GM18858 (cell line): ENCODE data around the gene C4orf51.

Source experiments
- ATAC-seq: cut with Tn5 transposase; IDR thresholded peaks from one replicate; pipeline ENCODE4 v1.9.1; 2021; ENCODE audit not compliant: unreplicated experiment

Gene C4orf51

DNA sequence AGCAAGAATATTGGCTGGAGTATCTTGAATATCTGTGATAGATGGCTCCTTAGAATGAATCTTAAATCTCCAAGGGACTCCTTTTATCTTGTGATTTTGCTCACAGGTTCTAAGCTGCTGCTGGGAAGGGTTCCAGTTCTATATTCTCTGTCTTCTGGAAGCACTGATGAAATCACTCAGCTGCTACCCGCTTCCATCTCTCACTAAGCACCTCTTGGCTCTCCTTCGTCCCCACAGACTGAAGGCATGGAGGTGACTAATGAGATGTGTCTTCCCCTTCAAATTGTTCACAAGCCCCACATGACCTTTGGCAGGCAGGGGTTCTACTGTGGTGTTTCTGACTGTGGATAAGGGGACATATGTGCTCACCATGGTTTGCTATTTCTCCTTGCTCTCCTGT is 75.9 kb downstream of the C4orf51 start:
- no peak for ATAC-seq

DNA sequence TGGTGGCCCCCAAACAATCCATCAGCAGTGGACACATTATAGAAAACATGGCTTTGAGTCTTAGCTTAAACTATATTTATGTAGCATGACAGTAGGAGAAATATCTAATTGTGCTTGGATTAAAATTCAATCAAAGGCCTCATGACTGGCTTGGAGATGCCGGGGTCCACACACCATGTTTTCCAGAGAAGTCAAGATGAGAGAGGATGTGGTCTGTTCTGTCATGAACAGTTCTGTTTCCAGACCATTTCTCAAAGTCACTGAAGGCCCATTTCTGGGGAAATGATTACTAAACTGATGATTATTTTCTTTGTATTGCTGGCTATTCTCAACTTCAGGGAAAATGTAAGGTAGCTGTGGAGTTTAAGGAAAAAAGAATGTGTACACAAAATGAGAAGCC is 76.3 kb downstream of the C4orf51 start:
- ATAC-seq, result no peak

DNA sequence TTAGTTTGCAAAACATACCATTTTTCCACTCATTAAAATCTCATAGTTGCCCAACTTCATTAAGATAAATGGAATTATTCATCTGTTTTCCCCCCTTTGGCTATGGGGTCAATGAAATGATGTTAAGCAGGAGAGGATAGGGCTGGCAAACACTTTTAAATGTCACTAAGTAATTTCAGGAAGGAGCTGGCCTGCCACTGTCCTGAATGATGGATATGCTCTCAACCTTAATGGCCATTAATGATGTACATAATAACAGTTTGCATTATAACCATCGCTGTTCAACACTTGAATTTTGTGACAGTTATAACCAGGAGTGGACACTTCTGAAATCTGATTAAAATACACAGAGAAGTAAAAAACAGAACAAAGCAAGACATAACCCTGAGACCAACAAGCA is 77.2 kb downstream of the C4orf51 start:
- no peak for ATAC-seq

DNA sequence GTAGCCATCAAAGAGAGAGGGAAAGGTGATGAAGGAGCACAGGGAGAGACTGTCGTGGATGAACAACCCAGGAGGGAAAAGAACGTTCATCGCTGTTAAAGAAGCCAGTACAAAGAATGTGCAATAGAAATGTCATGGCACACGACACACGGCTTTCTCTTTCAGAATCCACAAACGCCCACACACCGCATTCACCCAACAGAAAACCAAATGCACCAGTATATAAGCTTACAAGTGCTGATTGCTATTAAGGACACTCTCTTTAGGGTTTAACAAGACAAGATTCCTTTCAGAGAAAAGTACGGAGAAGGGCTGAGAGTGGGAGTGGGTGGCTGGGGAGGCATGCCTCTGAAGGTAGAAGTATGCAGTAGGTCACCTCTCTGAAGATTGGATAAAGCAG is 80.2 kb downstream of the C4orf51 start:
- no peak for ATAC-seq

DNA sequence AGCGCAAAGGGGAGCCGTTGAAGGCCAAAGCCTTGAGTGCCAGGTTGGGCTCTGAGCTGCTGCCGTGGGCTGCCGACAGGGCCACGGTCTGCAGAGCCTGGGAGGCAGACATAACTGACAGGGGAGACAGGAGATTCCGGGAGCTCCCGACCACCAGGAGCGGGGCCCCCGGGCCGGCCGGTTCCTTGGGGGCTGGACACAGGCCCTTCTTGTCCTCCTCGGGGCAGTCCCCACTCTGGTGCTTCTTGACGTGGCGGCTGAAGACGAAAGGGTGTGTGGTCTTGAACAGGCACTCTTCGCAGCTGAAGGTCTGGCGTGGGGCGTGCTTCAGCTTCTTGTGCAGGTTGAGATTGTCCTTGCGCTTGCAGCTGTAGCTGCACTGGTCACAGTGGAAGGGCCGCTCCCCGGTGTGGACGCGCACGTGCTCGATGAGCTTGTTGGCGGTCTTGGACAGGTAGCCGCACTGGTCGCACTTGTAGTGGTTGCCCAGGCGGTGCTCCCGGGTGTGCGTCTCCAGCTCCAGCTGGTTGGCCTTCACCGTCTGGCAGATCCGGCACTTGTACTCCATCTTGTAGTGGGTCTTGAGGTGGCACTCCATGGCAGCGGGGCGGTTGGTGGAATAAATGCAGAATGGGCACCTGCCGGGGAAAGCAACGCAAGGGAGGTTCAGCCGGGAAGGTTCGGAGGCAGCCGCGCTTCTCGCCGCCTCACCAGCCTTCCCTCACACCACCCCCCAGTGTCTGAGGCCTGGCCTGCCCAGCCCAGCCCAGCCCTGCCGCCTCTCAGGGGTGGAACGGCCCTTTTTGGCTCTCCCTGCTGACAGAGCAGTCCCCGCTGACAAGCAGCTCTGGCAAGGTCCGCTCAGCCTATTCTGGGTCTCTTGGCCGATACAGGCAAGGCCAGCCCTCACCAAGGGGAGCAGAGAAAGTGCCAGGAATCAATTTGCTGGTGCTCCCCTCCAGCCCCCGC is 81.3 kb downstream of the C4orf51 start:
- ATAC-seq, result no peak

DNA sequence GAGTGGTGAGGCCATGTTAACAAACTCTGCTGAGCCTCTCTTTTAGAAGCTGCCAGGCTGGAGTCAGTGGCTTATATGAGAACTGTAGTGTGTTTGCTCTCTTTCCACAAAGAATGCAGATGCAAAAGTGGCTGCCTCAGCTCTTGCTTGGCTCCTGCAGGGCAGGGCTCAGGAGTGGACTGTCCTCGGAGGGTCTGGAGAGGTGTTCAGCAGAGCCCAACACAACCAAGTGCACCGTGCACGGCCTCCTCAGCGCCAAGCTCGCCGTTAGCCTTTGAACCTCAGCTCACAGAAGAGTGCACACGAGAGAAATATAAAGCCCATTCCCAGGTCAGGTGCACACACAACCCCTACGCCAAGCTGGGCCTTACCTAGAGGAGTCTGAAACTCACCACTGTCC is 82.8 kb downstream of the C4orf51 start:
- ATAC-seq, result no peak

DNA sequence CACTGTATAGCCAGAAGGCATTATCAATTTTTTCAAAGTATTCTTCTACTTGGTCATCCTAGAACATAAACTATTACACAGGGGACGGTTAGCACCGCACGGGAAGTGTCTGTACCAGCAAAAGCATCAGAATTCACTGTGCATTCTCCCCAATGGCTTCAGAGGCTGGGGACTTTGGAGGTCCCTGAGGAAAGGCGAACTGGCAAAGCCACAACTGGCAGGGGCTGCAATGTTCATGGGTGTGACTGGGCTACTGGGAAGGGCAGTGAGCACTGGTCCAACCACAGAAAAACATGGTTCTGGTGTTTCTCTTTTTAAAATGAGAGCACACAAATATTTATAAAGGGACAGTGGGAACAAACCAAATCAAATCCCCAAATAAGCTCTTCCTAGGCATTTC is 83.5 kb downstream of the C4orf51 start:
- no peak for ATAC-seq

DNA sequence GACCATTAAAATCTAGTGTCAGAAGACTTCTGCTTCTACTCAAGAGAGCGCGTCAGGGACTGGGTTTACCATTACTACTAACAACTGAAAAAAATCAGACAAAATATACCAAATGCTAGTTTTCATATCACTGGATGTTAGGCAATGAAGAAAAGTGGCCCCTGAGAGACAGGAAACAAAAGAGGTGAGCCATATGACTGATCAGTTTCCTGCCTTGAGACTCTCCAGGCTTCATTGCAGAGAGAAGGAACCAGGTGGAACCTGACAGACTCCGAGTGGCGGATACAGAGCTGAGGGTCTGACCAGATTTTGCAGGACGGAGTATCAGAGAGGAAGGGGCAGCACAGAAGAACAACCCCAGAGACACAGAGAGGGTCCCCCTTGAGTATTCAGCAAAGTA is 86.3 kb downstream of the C4orf51 start:
- no peak for ATAC-seq

DNA sequence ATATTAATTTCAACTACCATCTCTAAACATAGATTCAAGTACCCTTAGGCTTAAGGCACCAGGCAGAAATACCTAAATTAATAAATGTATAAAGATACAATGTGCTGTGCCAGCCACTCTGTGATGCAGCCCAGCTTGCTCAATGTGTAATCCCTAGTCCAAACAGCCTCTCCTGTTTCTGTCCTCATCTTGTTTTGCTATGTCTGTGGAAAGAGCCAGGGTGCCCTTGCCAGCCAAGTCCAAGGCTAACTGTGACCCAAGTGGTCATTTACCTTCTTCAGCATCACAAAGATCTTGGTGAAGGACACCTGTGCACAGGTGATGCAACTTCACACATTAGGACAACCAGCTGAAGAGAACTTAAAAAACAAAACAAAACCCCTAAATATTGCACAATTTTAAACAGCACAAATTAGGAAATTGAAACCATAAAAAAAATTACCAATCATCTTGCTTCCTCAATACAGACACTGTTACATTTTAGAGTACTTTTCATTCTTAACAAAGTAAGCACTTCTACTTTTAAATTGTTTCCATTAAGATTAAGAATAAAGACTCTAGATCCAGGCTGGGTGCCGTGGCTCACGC is 89.6 kb downstream of the C4orf51 start:
- ATAC-seq, result no peak

DNA sequence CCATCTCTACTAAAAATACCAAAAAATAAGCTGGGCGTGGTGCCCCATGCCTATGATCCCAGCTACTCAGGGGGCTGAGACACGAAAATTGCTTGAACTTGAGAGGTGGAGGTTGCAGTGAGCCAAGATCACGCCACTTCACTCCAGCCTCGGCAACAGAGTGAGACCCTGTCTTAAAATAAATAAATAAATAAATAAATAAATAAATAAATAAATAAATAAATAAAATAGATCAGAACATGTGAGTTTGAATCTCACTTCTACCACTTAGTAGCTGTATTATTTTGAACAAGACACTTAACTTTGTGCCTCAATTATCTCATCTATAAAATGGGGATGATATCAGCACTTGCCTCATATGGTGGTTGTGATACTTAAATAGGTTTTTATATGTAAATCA is 90.2 kb downstream of the C4orf51 start:
- ATAC-seq, result no peak

DNA sequence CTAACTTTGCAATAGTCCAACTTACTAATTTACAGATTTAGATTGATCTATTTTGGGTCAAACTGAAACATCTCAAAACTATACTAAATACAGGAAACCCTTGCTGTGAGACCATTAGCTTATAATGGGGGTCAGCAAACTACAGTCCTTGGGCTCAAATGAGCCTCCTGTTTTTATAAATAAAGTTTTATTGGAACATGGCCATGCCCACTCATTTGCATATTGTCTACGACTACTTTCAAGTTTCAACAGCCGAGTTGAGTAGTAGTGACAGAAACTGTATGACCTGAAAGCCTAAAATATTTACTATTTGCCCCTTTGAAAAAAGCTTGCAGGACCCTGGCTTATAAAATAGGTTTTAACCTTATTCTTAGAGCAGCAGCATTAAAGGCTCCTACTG is 92.4 kb downstream of the C4orf51 start:
- ATAC-seq, result no peak

DNA sequence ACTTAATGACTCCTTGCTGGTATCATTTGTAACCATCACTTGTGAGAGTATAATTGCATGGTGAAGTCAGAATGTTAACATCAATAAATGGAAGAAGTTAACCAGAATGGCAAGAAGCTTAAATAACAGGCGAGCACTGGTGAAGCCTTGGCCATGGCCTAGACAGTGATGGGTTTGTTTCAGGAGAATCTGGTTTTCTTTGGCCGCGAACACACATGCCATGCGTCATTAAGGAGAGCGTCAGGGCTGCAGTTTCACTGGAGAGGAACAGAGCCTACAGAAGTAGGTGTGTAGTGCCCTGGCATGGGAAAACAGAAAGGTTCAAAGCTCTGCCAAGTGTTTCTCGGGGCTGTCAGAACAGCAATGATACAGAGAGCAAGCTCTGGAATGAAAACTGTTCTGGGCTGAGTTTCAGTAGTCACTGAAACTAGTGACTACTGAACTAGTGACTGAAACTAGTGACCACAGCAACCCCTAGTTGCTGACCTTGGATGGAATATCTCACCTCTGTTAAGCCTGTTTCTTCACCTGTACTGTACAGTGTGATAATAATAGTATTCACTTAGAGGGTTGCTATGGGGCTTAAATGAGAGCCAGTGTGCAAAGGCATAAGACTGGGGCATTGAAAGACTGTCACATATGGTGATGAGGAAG is 93.8 kb downstream of the C4orf51 start:
- ATAC-seq, result peak; percentile 95

DNA sequence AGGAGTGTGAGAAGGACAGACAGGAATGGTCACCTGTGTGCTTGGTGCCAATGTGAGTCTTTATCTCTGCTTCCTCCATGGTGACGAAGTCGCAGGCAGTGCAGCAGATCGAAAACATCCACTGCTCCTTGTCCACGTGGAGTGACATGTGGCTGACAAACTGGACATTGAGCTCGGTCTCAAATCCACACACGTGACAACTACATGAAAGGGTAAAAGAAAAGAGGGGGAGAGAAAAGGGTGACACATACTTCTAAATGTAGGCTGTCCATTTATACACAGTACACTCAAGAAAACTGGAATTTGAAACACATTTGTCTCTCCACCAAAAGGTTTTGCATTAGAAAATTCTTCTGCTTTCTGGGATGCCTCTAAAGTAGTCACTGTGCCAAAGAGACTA is 94.5 kb downstream of the C4orf51 start:
- no peak for ATAC-seq

DNA sequence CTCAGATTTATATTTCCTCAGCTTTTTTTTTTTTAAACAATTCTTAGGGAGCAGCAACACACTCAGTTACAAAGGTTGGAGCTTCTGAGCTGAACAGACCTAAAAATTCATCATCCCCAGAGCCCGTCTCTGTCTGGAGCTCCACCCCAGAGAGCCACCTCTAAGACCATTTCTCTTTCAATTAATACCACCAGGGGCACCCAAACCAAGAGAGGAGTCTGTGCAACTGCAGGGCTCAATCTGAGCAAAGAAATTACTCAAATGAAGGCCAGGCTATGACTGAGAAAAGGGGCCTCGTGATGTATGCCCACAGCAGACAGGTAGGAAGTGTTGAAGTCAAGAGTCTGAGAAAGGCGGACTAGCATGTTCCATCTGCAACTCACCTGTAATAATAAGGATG is 95.5 kb downstream of the C4orf51 start:
- ATAC-seq, result no peak

DNA sequence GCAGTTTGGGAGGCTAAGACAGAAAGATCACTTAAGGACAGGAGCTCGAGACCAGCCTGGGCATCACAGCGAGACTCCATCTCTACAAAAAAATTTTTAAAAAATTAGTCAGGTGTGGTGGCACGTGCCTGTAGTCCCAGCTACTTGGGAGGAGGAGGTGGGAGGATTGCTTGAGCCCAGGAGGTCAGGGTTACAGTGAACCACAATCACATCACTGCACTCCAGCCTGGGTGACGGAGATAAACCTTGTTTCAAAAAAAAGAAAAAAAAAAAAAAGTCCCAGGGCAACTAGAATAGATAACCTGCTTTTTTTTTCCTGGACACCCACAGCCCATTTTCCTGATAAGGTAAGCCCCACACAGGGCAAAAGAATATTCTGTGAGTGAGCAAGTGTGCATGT is 96.3 kb downstream of the C4orf51 start:
- ATAC-seq, result no peak

DNA sequence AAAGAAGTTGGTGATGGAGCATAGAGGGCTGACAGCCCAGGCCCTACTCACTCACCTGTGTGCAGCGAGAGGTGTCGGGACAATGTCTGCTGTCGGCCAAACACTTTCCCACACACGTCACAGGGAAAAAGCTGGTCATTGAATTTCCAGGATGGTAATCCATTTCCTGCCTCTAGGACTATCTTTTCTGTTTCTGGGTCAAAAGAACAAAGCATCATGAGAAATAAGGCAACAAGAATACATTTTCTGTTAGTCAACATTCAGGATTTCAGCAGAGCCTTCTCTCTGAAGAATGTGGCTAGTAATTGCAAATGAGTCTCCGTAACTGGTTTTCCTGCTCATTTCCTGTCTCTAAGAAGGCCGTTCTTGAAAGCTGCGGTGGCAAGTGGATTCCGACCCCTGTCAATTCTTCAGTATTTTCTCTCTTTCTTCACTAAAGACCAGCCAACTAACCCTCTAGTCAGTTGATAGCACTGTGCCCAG is 99.4 kb downstream of the C4orf51 start:
- no peak for ATAC-seq

DNA sequence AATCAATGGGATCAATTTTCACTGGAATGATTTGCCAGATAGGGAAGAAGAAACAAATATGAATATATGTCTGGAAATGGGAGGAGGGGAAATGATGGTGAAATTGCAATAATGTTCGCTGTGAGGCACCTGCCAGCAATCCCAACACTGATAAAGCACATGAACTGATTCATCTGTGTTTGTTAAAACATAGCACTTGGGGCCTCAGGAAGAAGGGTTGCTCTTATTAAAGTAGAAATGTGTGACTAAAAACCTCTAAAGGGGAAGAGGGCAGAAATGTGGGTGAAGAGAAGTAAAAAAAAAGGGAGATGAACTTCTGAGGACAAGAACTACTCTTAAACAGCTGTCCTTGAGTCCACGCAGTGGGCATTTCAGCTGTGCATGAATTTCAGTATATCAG is 101.4 kb downstream of the C4orf51 start:
- ATAC-seq, result no peak
